ENCODE data around the gene SCFD2. TPM values are rescaled to one million over a fixed set of nuclear protein-coding genes. Genes with fewer than 3 reads are reported as not detected.

SCFD2 gene
- total and polyA plus RNA-seq, 2 of the 8 experiments (the other 6 are each of a cell fraction or from before 2014, with no cell fraction given): 6.2 to 10.2 TPM

- TF ChIP-seq CBX8 (IDR thresholded peaks at IDR 0.05; ENCODE audit: borderline replicate concordance, low read depth, low read length) (no peak), SP4 (IDR thresholded peaks at IDR 0.05; ENCODE audit: low read length) (no peak), NRF1 (IDR thresholded peaks at IDR 0.05; ENCODE audit: low read depth, low read length) (no peak)
Observed at GRCh38 chr4:53307819-53308780, 57.8 kb downstream of the SCFD2 start (continued).

All from H1 (cell line).